HG02840 (cell line): ENCODE measurements around the gene LRRC4C.
"Not testable (repeated sequence)": the region's sequence is repeated elsewhere in the genome, so short reads cannot be mapped to it uniquely, and the experiment has no call there.

ENCODE experiments used
- ATAC-seq: cut with Tn5 transposase; IDR thresholded peaks from one replicate; pipeline ENCODE4 v1.9.1; 2021; ENCODE audit warnings: mild to moderate bottlenecking, moderate library complexity, moderate number of reproducible peaks; ENCODE audit not compliant: unreplicated experiment, low FRiP score

Gene LRRC4C

GRCh38 chr11:40597546-40598113, 861.8 kb downstream of the LRRC4C start:
- ATAC-seq = no peak

DNA sequence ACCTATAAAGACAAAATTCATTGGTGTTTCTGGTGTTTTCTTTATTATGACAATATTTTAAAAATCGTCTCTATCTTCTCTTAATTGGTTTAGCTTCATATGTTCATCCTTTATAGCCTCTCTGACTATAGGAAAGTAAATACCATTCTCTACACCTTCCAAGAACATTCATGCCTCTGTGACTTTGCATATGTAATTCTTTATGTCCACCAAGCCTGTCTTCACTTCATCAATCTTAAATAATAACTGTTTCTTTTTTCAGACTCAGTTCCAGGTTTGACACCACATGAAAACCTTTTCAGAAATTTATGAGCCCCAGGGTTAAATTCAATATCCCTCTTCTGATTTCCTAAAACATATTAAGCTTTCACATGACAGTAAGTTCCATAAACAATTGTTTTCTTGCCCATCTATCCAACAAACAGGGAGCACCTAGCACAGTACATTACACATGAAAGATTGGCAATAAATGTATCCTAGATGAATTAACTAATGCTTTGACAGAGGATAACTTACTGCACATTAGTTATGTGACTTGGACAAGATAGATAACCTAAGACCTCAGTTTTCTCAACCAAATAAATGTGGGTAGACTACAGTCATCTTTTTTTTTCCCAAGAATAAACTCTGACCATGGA, 886.1 kb downstream of the LRRC4C start:
- ATAC-seq = no peak

GRCh38 chr11:40569947-40570531, 889.4 kb downstream of the LRRC4C start:
- ATAC-seq = no peak

DNA sequence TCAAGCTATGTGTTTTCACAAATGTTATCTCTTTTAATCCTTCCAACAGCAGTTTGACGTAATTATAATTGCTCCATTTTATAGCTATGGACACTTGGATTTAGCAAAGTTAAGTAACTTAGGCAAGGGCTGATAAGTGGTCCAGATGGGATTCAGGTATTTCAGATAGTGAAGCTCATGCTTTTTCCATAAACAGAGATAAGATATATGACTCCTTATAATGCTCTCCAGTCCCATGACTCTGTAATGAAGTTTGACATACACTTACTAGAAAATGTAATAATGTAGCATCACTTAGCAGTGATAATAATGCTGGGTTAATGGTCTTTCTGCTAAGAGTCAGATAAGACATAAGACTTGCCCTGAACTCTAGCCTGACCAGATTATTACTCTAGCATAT, 892.1 kb downstream of the LRRC4C start:
- no peak for ATAC-seq

GRCh38 chr11:40544162-40544561, 915.3 kb downstream of the LRRC4C start:
- ATAC-seq = no peak

GRCh38 chr11:40542821-40543220, 916.6 kb downstream of the LRRC4C start:
- no peak for ATAC-seq

DNA sequence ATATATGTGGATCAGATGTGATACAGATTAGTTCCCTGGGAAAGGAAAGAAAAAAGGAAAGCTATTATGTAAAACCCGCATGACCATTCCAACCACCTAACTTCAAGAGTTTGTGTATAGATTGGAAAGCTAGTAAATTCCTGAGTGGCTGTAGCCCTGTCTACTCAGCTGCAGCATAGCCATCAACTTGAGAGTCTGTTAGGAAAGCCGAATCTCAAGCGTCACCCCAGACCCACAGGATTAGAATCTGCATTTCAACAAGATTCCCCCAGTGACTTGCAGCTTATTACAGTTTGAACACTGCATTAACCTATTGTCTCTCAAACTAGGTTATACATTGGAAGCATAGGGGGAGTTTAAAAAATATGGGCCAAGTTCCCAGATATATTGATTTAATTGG, 921.7 kb downstream of the LRRC4C start:
- no peak for ATAC-seq

DNA sequence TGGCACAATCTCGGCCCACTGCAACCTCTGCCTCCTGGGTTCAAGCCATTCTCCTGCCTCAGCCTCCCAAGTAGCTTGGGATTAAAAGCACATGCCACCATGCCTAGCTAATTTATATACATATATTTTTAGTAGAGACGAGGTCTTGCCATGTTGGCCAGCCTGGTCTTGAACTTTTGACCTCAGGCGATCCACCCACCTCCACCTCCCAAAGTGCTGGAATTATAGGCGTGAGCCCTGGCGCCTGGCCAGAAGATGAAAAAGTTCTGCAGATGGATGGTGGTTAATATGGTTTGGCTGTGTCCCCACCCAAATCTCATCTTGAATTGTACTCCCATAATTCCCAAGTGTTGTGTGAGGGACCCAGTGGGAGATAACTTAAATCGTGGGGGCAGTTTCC, 937.4 kb downstream of the LRRC4C start:
- ATAC-seq = not testable (repeated sequence)

- no peak for ATAC-seq
These were observed 942.3 kb downstream of the LRRC4C start for GRCh38 chr11:40517122-40517521.

DNA sequence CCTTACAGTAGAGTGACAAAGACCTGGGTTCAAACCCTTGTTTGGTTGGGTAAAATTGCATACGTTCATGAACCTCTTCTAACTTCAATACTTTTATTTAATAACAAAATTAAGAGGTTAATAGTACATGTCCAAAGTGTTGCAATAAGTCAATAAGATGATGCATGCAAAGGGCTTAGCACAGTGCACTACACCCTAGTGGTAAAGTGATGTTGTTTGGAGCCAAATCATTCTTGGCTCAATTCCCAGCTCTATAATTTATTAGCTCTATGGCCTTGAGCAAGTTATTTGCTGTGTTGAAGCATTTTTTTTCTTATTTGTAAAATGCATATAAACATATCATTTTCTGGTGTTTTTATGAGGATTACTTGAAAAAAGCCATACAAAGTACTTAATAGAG, 945.3 kb downstream of the LRRC4C start:
- no peak for ATAC-seq

DNA sequence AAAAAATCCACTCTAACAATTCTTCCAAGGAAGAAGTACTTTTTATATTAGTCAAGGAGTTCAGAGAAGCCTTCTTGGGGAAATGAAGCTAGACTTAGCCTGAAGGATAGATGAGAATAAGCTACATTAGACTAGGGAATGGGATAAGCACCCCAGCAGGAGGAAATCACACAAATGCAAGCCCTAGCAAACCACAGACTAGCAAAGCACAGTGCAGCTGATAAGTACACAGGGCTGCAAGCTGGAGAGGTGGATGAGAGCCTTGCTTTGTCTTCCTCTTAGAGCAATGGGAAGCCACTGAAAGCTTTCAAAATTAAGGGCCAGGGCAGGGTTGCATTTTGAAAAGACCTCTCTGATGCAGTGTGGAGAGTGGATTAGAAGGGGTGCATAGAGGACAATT, 946.2 kb downstream of the LRRC4C start:
- no peak for ATAC-seq

GRCh38 chr11:40508303-40508702, 951.1 kb downstream of the LRRC4C start:
- no peak for ATAC-seq

- ATAC-seq = no peak
These were observed 953.2 kb downstream of the LRRC4C start for GRCh38 chr11:40506226-40506625.

- ATAC-seq = no peak
These were observed 968.1 kb downstream of the LRRC4C start for GRCh38 chr11:40491341-40491740.

- no peak for ATAC-seq
These were observed 991.7 kb downstream of the LRRC4C start for GRCh38 chr11:40467771-40468170.

DNA sequence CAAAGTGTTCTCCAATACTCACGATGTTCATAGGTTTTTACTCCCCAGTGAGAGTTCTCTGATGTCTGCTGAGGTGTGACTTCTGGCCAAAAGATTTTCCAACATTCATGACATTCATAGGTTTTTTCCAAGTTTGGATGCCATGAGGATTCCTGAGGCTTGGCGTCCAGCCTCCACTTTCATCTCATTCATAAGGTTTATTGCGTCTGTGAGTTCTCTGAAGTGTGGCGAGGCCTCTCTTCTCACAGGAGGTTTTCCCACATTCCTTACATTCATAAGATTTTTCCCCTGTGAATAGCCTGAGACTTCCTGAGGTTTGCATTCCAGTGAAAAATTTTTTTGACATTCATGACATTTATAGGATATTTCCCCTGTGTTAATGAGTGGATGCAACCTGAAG, 1014.1 kb downstream of the LRRC4C start:
- ATAC-seq = no peak

DNA sequence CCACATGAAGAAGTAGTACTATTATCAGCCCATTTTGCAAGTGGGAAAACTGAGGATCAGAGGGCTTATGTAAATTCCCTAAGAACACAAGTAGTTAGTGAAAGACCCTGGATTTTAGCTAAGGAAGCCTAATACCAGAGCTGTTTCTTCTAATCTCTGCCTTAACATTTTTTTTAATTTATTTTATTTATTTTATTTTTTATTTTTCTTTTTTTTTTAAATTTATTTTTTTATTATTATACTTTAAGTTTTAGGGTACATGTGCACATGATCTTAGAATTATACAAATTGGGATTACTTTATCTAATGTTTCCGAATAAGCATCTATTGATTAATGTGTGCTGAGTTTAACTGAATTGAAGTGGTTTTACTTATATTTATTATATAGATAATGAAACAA, 1015.3 kb downstream of the LRRC4C start:
- ATAC-seq = no peak

GRCh38 chr11:40435344-40435743, 1024.1 kb downstream of the LRRC4C start:
- ATAC-seq = no peak

- no peak for ATAC-seq
These were observed 1024.5 kb downstream of the LRRC4C start for GRCh38 chr11:40434926-40435325.

GRCh38 chr11:40432358-40432757, 1027.1 kb downstream of the LRRC4C start:
- no peak for ATAC-seq

- ATAC-seq = no peak
These were observed 1034.3 kb downstream of the LRRC4C start for GRCh38 chr11:40425168-40425567.
